A549 (cell line): Measurements from ENCODE around the gene DYNC1I2. TPM values are rescaled to one million over a fixed set of nuclear protein-coding genes. Genes with fewer than 3 reads are reported as not detected.

ENCODE experiments used
- ATAC-seq, 2 experiments: fragments of 200-7000 bp in 1 of 2; fragments of >200 bp in 1 of 2; cut with Nextera tagmentation in 1 of 2; cut with Tn5 transposase in 1 of 2; 3 replicates each; pipeline versions ENCODE4 v1.8.0 to v1.9.1; 2018 to 2020; ENCODE audit warnings: mild to moderate bottlenecking in 1 of 2, moderate library complexity in 1 of 2
- CTCF ChIA-PET: fragments of 300-600 bp; sonication (Branson Sonifier 250); formaldehyde crosslinking; extraction: SDS; loops from one replicate; lab custom pipeline; 2021; ENCODE audit warnings: antibody characterized with exemption, inconsistent platforms; lab: Yijun Ruan, JAX
- POLR2A ChIA-PET: fragments of 350-600 bp; formaldehyde crosslinking; extraction: SDS; loops from one replicate; lab custom pipeline; 2021; ENCODE audit warnings: antibody characterized with exemption, inconsistent platforms; lab: Yijun Ruan, JAX
- DNase-seq, 2 experiments: peaks; one replicate each; pipeline versions ENCODE4 v3.0.0 to v3.0.0-alpha.2; 2011 to 2016; ENCODE audit warnings: low read depth in 1 of 2, low spot score in 1 of 2
- FAIRE-seq: peaks from 2 replicates; lab custom pipeline; 2011; peaks lifted over from hg19 to GRCh38; lab: Jason Lieb, UNC
- H3K27ac ChIP-seq, 2 experiments: fragments of >200 bp; sonication (Bioruptor Twin); formaldehyde crosslinking; 3 replicates each; pipeline ENCODE4 v1.5.1; 2016 to 2017
- H3K4me1 ChIP-seq: fragments of >200 bp; sonication (Bioruptor Twin); formaldehyde crosslinking; 3 replicates; pipeline ENCODE4 v1.6.1; 2016
- H3K4me2 ChIP-seq: fragments of >200 bp; sonication (Bioruptor Twin); formaldehyde crosslinking; 3 replicates; pipeline ENCODE4 v1.6.1; 2016
- H3K4me3 ChIP-seq: fragments of >200 bp; sonication (Bioruptor Twin); formaldehyde crosslinking; 3 replicates; pipeline ENCODE4 v1.5.1; 2016
- H3K9me3 ChIP-seq: fragments of >200 bp; sonication (Bioruptor Twin); formaldehyde crosslinking; 3 replicates; pipeline ENCODE4 v1.6.1; 2016
- ATOH8 ChIP-seq: fragments of 250-450 bp; sonication (Bioruptor Pico); IDR thresholded peaks from 2 replicates; pipeline ENCODE4 v1.5.0; 2020; ENCODE audit warnings: low read depth, mild to moderate bottlenecking, moderate library complexity
- BCL3 ChIP-seq: fragments of >200 bp; sonication (Bioruptor Twin); formaldehyde crosslinking; IDR thresholded peaks from 3 replicates; pipeline ENCODE4 v1.6.1; 2016
- CHD2 ChIP-seq: fragments of 150-350 bp; IDR thresholded peaks from 2 replicates; pipeline ENCODE4 v1.6.1; 2014; ENCODE audit warnings: low read length; ENCODE audit not compliant: partially characterized antibody
- CTCF ChIP-seq: fragments of >200 bp; sonication (Bioruptor Twin); formaldehyde crosslinking; IDR thresholded peaks from 3 replicates; pipeline ENCODE4 v1.5.1; 2016
- FOSB ChIP-seq: fragments of 250-450 bp; sonication (Bioruptor Pico); IDR thresholded peaks from 2 replicates; pipeline ENCODE4 v1.5.0; 2020; ENCODE audit warnings: mild to moderate bottlenecking, moderate library complexity
- FOXS1 ChIP-seq: fragments of 250-450 bp; sonication (Bioruptor Pico); IDR thresholded peaks from 2 replicates; pipeline ENCODE4 v1.5.0; 2020; ENCODE audit warnings: mild to moderate bottlenecking, moderate library complexity
- HOXB5 ChIP-seq: fragments of 250-450 bp; sonication (Bioruptor Pico); IDR thresholded peaks from 2 replicates; pipeline ENCODE4 v1.5.0; 2020; ENCODE audit warnings: mild to moderate bottlenecking, moderate library complexity
- JUN ChIP-seq, 2 experiments: fragments of >200 bp; sonication (Bioruptor Twin); formaldehyde crosslinking; IDR thresholded peaks; 2 replicates in 1 of 2; 3 replicates in 1 of 2; pipeline ENCODE4 v1.6.1; 2016 to 2017
- MAFK ChIP-seq: fragments of 450-650 bp; IDR thresholded peaks from 2 replicates; pipeline ENCODE4 v1.6.1; 2014; ENCODE audit not compliant: partially characterized antibody
- MAX ChIP-seq: IDR thresholded peaks from 2 replicates; pipeline ENCODE4 v1.6.1; 2012
- NPAS2 ChIP-seq: fragments of 250-450 bp; sonication (Bioruptor Pico); IDR thresholded peaks from 2 replicates; pipeline ENCODE4 v1.8.0; 2022; ENCODE audit warnings: mild to moderate bottlenecking, moderate library complexity, borderline replicate concordance
- NR3C1 ChIP-seq: fragments of >200 bp; sonication (Bioruptor Twin); formaldehyde crosslinking; IDR thresholded peaks from 3 replicates; pipeline ENCODE4 v1.6.1; 2017
- PBX3 ChIP-seq: IDR thresholded peaks from 2 replicates; pipeline ENCODE4 v1.6.1; 2012
- RARB ChIP-seq: fragments of 250-450 bp; sonication (Bioruptor Pico); IDR thresholded peaks from 2 replicates; pipeline ENCODE4 v1.8.0; 2021; ENCODE audit warnings: mild to moderate bottlenecking, moderate library complexity
- RCOR1 ChIP-seq: fragments of 150-350 bp; IDR thresholded peaks from 2 replicates; pipeline ENCODE4 v1.6.1; 2014; ENCODE audit warnings: antibody characterized with exemption, low read length, low read depth
- REST ChIP-seq: fragments of 200-600 bp; sonication (generic); IDR thresholded peaks from 2 replicates; pipeline ENCODE4 v1.6.1; 2016; ENCODE audit warnings: antibody characterized with exemption, mild to moderate bottlenecking, moderate library complexity
- TFCP2L1 ChIP-seq: fragments of 250-450 bp; sonication (Bioruptor Pico); IDR thresholded peaks from 2 replicates; pipeline ENCODE4 v1.5.0; 2021; ENCODE audit warnings: mild to moderate bottlenecking
- USF2 ChIP-seq: fragments of 450-650 bp; IDR thresholded peaks from 2 replicates; pipeline ENCODE4 v1.6.1; 2014; ENCODE audit warnings: antibody characterized with exemption
- ZFP36 ChIP-seq: fragments of 450-650 bp; IDR thresholded peaks from 2 replicates; pipeline ENCODE4 v1.6.1; 2014; ENCODE audit warnings: borderline replicate concordance; ENCODE audit not compliant: partially characterized antibody
- ZNF302 ChIP-seq: fragments of 250-450 bp; sonication (Bioruptor Pico); IDR thresholded peaks from 2 replicates; pipeline ENCODE4 v1.9.0; 2021; ENCODE audit warnings: inconsistent platforms, mild to moderate bottlenecking, moderate library complexity
- ZSCAN20 ChIP-seq: fragments of 250-450 bp; sonication (Bioruptor Pico); IDR thresholded peaks from 2 replicates; pipeline ENCODE4 v1.8.0; 2022; ENCODE audit warnings: mild to moderate bottlenecking, moderate library complexity
- WGBS: methylation state at CpG from one replicate; pipeline ENCODE4 v1.1.6; 2017; ENCODE audit errors: missing lambda C conversion rate; 5-methylcytosine and 5-hydroxymethylcytosine counted together
- polyA plus RNA-seq, 4 experiments: library from polyadenylated mRNA; depleted of rRNA in 3 of 4; stranded (reverse); fragments of >200 nt; fragmentation: RNase III in 1 of 4; extraction: RNeasy Plus Mini Kit Qiagen cat#74134 plus additional on column Dnase treatment in 1 of 4; gene quantifications; 2 replicates in 3 of 4; 3 replicates in 1 of 4; pipeline ENCODE4 v1.2.3, GENCODE V29; 2011 to 2017

Gene DYNC1I2
- polyA plus RNA-seq, 2 of the 4 experiments (the other 2 are of a cell fraction), result 87.6 to 150 TPM

- TF ChIP-seq REST (no peak), USF2 (no peak), BCL3 (no peak), ZNF302 (no peak)
- TF ChIP-seq, all 56 proteins: peak for 0
Observed at GRCh38 chr2:171718720-171719119, 31.5 kb downstream of the DYNC1I2 start (continued).

GRCh38 chr2:171719660-171720059 lies 32.4 kb downstream of the DYNC1I2 start:
- Histone ChIP-seq H3K9me3 (no peaks in the 10 kb centered on the region), H3K4me1 (no peaks in the 10 kb centered on the region), H3K4me2 (no peak overlapping the region), H3K27ac (no peak overlapping the region), H3K4me3 (no peak overlapping the region)
- WGBS, result 97% methylated on average over 3 of the region's 3 CpGs
- ATAC-seq (no peak), FAIRE-seq (no peak), DNase-seq (no peak)
- POLR2A ChIA-PET, result no interaction called here
- CTCF ChIA-PET, result interaction anchor here (0.8 kb wide), 1 partner anchor 407 kb away, joined by 3 read pairs; no protein-coding TSS in a partner anchor
- TF ChIP-seq NPAS2 (CRISPR knock-in tag), result no peak
- TF ChIP-seq CTCF, result no peak
- TF ChIP-seq CHD2, result no peak
- TF ChIP-seq PBX3, result no peak
- TF ChIP-seq MAX, result no peak
- no peak for TF ChIP-seq TFCP2L1 (CRISPR knock-in tag)

GRCh38 chr2:171723716-171724683 lies 36.7 kb downstream of the DYNC1I2 start:
- no peak overlapping the region for H3K27ac ChIP-seq
- POLR2A ChIA-PET, result no interaction called here
- FAIRE-seq (peak; percentile 23), ATAC-seq (peak in 1 of 2 experiments; percentile 60; a peak in 3 of 6 replicates), DNase-seq (peak in 1 of 2 experiments; percentile 9)
- no peaks in the 10 kb centered on the region for H3K4me1 ChIP-seq
- no peaks in the 10 kb centered on the region for H3K9me3 ChIP-seq
- CTCF ChIA-PET, result interaction anchor here (0.7 to 2.1 kb wide), 4 partner anchors 12 to 383 kb away, joined by 3 to 10 read pairs (median 4); no protein-coding TSS in a partner anchor
- no peak overlapping the region for H3K4me2 ChIP-seq
- no peak overlapping the region for H3K4me3 ChIP-seq
- WGBS, result 92% methylated on average over 12 of the region's 12 CpGs
- TF ChIP-seq NR3C1 (no peak), ZSCAN20 (no peak), TFCP2L1 (CRISPR knock-in tag) (no peak), FOSB (CRISPR knock-in tag) (no peak), FOXS1 (CRISPR knock-in tag) (no peak), ZFP36 (no peak), MAFK (no peak), ATOH8 (CRISPR knock-in tag) (no peak), RARB (CRISPR knock-in tag) (no peak), JUN (IDR thresholded peaks at IDR 0.05) (no peak), RCOR1 (no peak), HOXB5 (CRISPR knock-in tag) (no peak)
